Astrocyte of the spinal cord (primary cell): Measurements from ENCODE around the gene RPL21.
"Not testable (repeated sequence)": the region's sequence is repeated elsewhere in the genome, so short reads cannot be mapped to it uniquely, and the experiment has no call there.

Experiments used
- DNase-seq: peaks from one replicate; pipeline ENCODE4 v3.0.0; 2011; ENCODE audit warnings: low read depth, low spot score
- H3K4me3 ChIP-seq: 2 replicates; pipeline ENCODE4 v1.5.1; 2011; ENCODE audit warnings: low read depth, mild to moderate bottlenecking, low read length, moderate library complexity
- CTCF ChIP-seq: IDR thresholded peaks from 2 replicates; pipeline ENCODE4 v1.5.1; 2012; ENCODE audit warnings: low read depth, mild to moderate bottlenecking, low read length, inconsistent platforms
- in situ Hi-C: cut with HindIII; loops from 2 replicates; pipeline ENCODE4 v1.10.0; 2017; ENCODE audit warnings: low sequenced_read_pairs

Gene RPL21

GRCh38 chr13:27211771-27212364 lies 39.5 kb upstream of the RPL21 start:
- no peak overlapping the region for H3K4me3 ChIP-seq
- in situ Hi-C loops: no loop called here
- peak; percentile 59 for DNase-seq
- no peak for TF ChIP-seq CTCF

DNA sequence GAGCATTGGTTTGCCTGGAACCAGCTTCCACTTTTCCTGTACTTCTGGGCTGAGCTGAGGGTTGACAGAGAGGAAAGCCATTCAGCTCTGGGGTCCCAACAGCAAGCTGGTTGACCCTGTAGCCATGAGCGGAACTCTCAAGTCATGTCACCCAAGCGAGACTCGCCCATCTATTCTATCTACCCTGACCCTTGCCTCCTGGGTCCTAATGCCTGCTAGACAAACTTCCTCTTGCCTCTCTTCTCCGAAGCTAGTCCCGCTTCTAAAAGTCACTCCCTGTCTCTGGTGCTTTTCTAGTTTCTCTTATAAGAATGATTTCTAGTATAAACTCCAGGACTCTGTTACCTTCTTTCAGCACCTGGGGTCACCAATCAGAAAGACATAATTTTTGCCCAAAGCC lies 38.0 kb upstream of the RPL21 start:
- DNase-seq, H3K4me3 ChIP-seq, in situ Hi-C loops: not testable (repeated sequence)

- DNase-seq, H3K4me3 ChIP-seq, in situ Hi-C loops: not testable (repeated sequence)
Observed at GRCh38 chr13:27217791-27218190, 33.6 kb upstream of the RPL21 start.

DNA sequence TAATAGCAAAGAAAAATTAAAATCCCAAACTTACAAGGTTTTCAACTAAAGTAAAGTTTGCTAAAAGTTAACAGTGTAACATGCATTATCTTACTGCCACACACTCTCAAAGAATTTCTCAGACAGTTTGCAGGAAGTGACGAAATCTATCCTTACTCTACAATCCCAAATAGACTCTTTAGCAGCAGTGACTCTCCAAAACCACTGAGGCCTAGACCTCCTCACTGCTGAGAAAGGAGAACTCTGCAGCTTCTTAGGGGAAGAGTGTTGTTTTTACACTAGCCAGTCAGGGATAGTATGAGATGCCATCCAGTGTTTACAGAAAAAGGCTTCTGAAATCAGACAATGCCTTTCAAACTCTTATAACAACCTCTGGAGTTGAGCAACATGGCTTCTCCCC lies 32.5 kb upstream of the RPL21 start:
- DNase-seq, H3K4me3 ChIP-seq, in situ Hi-C loops: not testable (repeated sequence)

DNA sequence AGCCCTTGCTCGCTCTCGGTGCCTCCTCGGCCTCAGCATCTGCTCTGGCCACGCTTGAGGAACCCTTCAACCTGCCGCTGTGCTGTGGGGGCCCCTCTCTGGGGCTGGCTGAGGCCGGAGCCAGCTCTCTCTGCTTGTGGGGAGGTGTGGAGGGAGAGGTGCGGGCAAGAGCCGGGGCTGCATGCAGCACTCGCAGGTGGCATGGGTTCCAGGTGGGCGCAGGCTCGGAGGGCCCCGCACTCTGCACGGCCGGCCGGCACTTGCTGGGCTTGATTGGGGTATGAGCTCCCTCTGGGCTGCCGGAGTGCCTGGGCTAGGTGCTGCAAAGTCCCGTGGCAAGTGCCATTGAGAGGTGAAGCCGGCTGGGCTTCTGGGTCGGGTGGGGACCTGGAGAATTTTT lies 31.7 kb upstream of the RPL21 start:
- in situ Hi-C loops: no loop called here
- no peak for DNase-seq
- no peak overlapping the region for H3K4me3 ChIP-seq
- no peak for TF ChIP-seq CTCF

- DNase-seq, in situ Hi-C loops, H3K4me3 ChIP-seq: not testable (repeated sequence)
Observed at GRCh38 chr13:27222100-27222499, 29.3 kb upstream of the RPL21 start.

GRCh38 chr13:27226991-27227390 lies 24.4 kb upstream of the RPL21 start:
- H3K4me3 ChIP-seq: no peak overlapping the region
- TF ChIP-seq CTCF: no peak
- in situ Hi-C loops: no loop called here
- no peak for DNase-seq

DNA sequence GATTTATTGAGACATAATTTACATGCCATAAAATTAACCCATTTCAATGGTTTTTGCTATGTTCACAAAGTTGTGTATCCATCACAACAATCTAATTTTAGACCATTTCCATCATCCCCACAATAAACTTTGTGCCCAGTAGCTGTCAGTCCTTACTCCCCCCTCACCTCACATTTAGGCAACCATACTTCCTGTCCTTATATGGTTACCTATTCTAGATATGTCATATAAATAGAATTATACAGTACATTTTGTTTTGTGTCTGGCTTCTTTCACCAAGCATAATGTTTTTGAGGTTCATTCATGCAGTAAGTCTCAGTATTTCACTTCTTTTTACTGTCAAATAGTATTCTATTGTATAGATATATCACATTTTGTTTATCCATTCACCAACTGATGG lies 23.2 kb upstream of the RPL21 start:
- no peak for TF ChIP-seq CTCF
- no peak for DNase-seq
- in situ Hi-C loops: no loop called here

DNA sequence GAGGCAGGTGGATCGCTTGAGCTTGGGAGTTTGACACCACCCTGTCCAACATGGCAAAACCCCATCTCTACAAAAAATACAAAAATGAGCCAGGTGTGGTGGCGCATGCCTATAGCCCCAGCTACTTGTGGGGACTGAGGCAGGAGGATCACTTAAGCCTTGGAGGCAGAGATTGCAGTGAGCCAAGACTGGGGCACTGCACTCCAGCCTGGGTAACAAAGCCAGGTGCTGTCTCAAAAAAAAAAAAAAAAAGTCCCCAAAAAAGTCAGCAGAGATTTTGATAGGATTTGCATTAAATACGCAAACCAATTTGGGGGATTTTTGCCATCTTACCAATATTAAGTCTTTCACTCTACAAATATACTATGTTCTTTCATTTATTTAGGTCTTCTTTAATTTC lies 21.7 kb upstream of the RPL21 start:
- H3K4me3 ChIP-seq: no peak overlapping the region
- DNase-seq: no peak
- TF ChIP-seq CTCF: no peak
- in situ Hi-C loops: no loop called here

More for the DNA sequence above, 23.2 kb upstream of the RPL21 start:
- H3K4me3 ChIP-seq: no peak overlapping the region
